ENCODE measurements around the gene CUL9. TPM values are rescaled to one million over a fixed set of nuclear protein-coding genes. Genes with fewer than 3 reads are reported as not detected.

CUL9 gene
- total RNA-seq, 4 donors from 2014 or later: 41.1 to 69.9 (median 50.3) TPM

DNA sequence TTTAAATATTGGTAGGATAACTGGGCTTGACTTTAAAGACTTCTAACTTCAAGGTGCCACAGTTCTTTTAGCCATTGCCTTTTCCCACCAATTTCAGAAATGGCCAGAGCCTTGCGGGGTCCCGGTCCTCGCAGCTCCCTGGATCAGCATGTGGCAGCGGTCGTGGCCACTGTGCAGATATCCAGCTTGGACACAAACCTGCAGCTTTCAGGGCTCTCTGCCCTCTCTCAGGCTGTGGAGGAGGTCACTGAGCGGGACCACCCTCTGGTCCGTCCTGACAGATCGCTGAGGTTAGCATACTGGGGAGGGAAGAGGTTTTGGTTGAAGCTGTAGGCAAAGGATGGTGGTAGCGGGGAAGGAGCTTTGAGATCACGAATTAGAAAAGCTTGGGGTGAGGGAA is 6.4 kb downstream of the CUL9 start:
- in situ Hi-C loops (cut with MboI; ENCODE audit: low pct_ligation_motif_present in 1 of 4, low pct_unique_long_range_greater_than_20kb in 1 of 4, low sequenced_read_pairs in 3 of 4) (no loop called here), intact Hi-C loops (cut with DNase I; ENCODE audit: low total_unique reads) (no loop called here)
- TF ChIP-seq EP300 (IDR thresholded peaks at IDR 0.05; ENCODE audit: low read depth) (no peak), POLR2AphosphoS5 (IDR thresholded peaks at IDR 0.05) (no peak), POLR2A (IDR thresholded peaks at IDR 0.05) (no peak)
- TF ChIP-seq, protein P1, sequence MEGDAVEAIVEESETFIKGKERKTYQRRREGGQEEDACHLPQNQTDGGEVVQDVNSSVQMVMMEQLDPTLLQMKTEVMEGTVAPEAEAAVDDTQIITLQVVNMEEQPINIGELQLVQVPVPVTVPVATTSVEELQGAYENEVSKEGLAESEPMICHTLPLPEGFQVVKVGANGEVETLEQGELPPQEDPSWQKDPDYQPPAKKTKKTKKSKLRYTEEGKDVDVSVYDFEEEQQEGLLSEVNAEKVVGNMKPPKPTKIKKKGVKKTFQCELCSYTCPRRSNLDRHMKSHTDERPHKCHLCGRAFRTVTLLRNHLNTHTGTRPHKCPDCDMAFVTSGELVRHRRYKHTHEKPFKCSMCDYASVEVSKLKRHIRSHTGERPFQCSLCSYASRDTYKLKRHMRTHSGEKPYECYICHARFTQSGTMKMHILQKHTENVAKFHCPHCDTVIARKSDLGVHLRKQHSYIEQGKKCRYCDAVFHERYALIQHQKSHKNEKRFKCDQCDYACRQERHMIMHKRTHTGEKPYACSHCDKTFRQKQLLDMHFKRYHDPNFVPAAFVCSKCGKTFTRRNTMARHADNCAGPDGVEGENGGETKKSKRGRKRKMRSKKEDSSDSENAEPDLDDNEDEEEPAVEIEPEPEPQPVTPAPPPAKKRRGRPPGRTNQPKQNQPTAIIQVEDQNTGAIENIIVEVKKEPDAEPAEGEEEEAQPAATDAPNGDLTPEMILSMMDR (IDR thresholded peaks at IDR 0.05): no peak
- Histone ChIP-seq H3K4me1 (peaks cover 0 to 4% (median 3%) of the 10 kb centered on the region in 4 donors), H3K9me3 (no peaks in the 10 kb centered on the region), H3K36me3 (peaks cover 0 to 20% (median 3%) of the 10 kb centered on the region in 4 donors), H3K27ac (no peak overlapping the region), H3K27me3 (no peaks in the 10 kb centered on the region), H3K4me3 (no peak overlapping the region)
- DNase-seq: no peak
- WGBS, 2 donors (ENCODE audit: low coverage in 1 of 2): 93% methylated on average over 10 of the region's 10 CpGs; no CpG with 5 or more reads in 1 of the 2 donors

DNA sequence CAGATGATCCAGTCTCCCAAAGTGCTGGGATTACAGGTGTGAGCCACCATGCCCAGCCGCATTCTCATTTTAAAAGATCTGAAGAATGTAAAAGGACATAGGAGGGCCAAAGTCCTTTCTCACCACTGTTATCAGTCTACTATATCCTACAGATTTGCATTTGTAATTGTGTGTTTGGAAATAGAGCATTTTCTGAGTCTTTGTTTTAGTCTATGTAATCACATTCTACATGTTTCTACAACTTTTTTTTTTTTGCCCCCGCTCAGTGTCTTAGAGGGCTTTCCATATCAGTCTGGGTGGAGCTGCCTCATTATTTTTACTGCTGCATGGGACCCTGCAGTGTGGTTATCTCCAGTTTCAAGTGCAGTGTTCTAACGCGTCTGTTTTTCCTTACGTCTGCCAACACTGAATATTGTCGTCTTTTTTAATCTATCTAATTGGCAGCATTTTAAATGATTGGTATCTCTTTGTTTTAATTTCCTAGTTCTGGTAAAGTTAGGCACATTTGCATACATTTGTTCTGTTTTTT is 7.8 kb downstream of the CUL9 start:
- H3K9me3 ChIP-seq: no peaks in the 10 kb centered on the region
- in situ Hi-C loops (cut with MboI; ENCODE audit: low pct_ligation_motif_present in 1 of 4, low pct_unique_long_range_greater_than_20kb in 1 of 4, low sequenced_read_pairs in 3 of 4) (no loop called here), intact Hi-C loops (cut with DNase I; ENCODE audit: low total_unique reads) (no loop called here)
- no peaks in the 10 kb centered on the region for H3K4me1 ChIP-seq
- TF ChIP-seq POLR2A (IDR thresholded peaks at IDR 0.05): no peak
- WGBS, 2 donors (ENCODE audit: low coverage in 1 of 2): 90 to 98% methylated on average over 6 of the region's 6 CpGs
- no peak for DNase-seq
- no peak overlapping the region for H3K4me3 ChIP-seq
- peaks cover 0 to 33% (median 7%) of the 10 kb centered on the region in 4 donors for H3K36me3 ChIP-seq
- H3K27me3 ChIP-seq: no peaks in the 10 kb centered on the region
- no peak overlapping the region for H3K27ac ChIP-seq

DNA sequence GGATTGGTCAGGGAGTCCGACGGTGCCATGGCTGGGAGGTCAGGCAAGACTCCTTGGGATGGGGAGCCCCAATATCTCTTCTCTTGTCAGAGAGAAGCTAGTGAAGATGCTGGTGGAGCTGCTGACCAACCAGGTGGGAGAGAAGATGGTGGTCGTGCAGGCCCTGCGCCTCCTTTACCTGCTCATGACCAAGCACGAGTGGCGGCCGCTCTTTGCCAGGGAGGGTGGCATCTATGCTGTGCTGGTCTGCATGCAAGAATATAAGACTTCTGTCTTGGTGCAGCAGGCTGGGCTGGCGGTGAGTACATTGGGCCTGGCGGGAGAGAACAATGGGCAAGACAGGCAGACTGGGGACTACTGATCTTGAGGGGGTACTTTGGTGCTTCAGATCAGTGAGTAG is 10.9 kb downstream of the CUL9 start:
- Histone ChIP-seq H3K27me3 (no peaks in the 10 kb centered on the region), H3K4me1 (no peaks in the 10 kb centered on the region), H3K36me3 (peaks cover 0 to 55% (median 14%) of the 10 kb centered on the region in 4 donors), H3K27ac (no peak overlapping the region), H3K9me3 (no peaks in the 10 kb centered on the region), H3K4me3 (no peak overlapping the region)
- in situ Hi-C loops (cut with MboI; ENCODE audit: low pct_ligation_motif_present in 1 of 4, low pct_unique_long_range_greater_than_20kb in 1 of 4, low sequenced_read_pairs in 3 of 4): no loop called here
- TF ChIP-seq EP300 (IDR thresholded peaks at IDR 0.05; ENCODE audit: low read depth) (no peak), POLR2AphosphoS5 (IDR thresholded peaks at IDR 0.05) (no peak), POLR2A (IDR thresholded peaks at IDR 0.05) (no peak)
- TF ChIP-seq, protein P1 (IDR thresholded peaks at IDR 0.05): no peak
- intact Hi-C loops (cut with DNase I; ENCODE audit: low total_unique reads): no loop called here
- DNase-seq: no peak
- WGBS, 2 donors (ENCODE audit: low coverage in 1 of 2): 96% methylated on average over 9 of the region's 9 CpGs; no CpG with 5 or more reads in 1 of the 2 donors

DNA sequence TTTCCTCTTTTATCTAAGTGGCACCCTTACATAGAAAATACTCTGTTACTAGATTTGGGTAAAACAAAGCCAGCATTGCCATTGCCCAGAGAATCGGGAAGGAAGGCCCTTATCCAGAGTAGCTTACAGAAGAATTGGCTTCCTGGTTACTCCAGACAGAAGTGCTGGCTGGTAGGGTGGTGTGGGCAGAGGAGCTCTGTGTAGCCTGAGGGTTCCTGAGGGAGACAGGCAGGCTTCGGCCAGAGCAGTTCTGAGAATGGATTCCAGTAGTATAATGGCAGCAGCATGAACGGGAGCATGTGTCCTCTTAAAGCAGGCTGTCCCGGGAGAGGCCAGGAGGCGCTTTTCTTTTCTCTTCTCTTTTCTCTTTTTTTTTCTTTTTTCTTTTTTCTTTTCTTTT is 11.9 kb downstream of the CUL9 start:
- Histone ChIP-seq H3K27me3 (no peaks in the 10 kb centered on the region), H3K4me3 (no peak overlapping the region), H3K27ac (no peak overlapping the region), H3K9me3 (no peaks in the 10 kb centered on the region), H3K4me1 (no peaks in the 10 kb centered on the region), H3K36me3 (peaks cover 0 to 61% (median 14%) of the 10 kb centered on the region in 4 donors)
- in situ Hi-C loops (cut with MboI; ENCODE audit: low pct_ligation_motif_present in 1 of 4, low pct_unique_long_range_greater_than_20kb in 1 of 4, low sequenced_read_pairs in 3 of 4) (no loop called here), intact Hi-C loops (cut with DNase I; ENCODE audit: low total_unique reads) (no loop called here)
- no peak for TF ChIP-seq POLR2AphosphoS5 (IDR thresholded peaks at IDR 0.05)
- TF ChIP-seq EP300 (IDR thresholded peaks at IDR 0.05; ENCODE audit: low read depth): no peak
- TF ChIP-seq, protein P1 (IDR thresholded peaks at IDR 0.05): no peak
- TF ChIP-seq POLR2A (IDR thresholded peaks at IDR 0.05): no peak
- DNase-seq: no peak
- WGBS, 2 donors (ENCODE audit: low coverage in 1 of 2): 96 to 97% methylated on average over 5 of the region's 5 CpGs

DNA sequence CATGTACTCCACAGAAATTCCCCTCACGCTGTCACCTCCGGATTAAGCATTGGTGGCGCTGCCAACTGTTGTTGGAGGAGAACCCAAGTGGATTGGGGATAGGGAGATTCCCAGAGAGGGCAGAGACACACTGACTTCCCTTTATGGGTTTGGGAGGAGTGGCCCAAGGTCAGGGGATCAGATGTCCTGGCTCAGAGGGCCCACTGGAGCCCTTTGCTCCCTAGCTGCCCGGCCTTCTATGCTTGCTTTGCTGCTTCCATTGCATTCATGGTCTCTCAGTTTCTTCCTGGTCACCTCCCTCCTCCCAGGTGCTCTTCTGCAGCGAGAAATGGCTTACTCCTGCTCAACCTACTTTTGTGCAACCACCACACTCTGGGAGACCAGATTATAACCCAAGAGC is 14.3 kb downstream of the CUL9 start:
- Histone ChIP-seq H3K36me3 (peaks cover 0 to 53% (median 13%) of the 10 kb centered on the region in 4 donors), H3K27me3 (no peaks in the 10 kb centered on the region), H3K4me3 (no peak overlapping the region), H3K9me3 (no peaks in the 10 kb centered on the region), H3K4me1 (no peaks in the 10 kb centered on the region), H3K27ac (no peak overlapping the region)
- in situ Hi-C loops (cut with MboI; ENCODE audit: low pct_ligation_motif_present in 1 of 4, low pct_unique_long_range_greater_than_20kb in 1 of 4, low sequenced_read_pairs in 3 of 4): no loop called here
- WGBS, 2 donors (ENCODE audit: low coverage in 1 of 2): 81 to 88% methylated on average over 3 to 5 of the region's 5 CpGs
- TF ChIP-seq POLR2A (IDR thresholded peaks at IDR 0.05) (no peak), EP300 (IDR thresholded peaks at IDR 0.05; ENCODE audit: low read depth) (no peak), POLR2AphosphoS5 (IDR thresholded peaks at IDR 0.05) (no peak)
- TF ChIP-seq, protein P1 (IDR thresholded peaks at IDR 0.05): no peak
- intact Hi-C loops (cut with DNase I; ENCODE audit: low total_unique reads): no loop called here
- DNase-seq: no peak
